Esophagus muscularis mucosa (tissue), 3 donors: ENCODE data around the gene PRR7.

Source experiments
- CTCF ChIP-seq, 3 experiments: fragments of 200-600 bp in 2 of 3; fragments of 450-650 bp in 1 of 3; sonication (generic) in 2 of 3; IDR thresholded peaks; one replicate each; pipeline ENCODE4 v1.5.1; 2017 to 2019; ENCODE audit warnings: antibody characterized with exemption in 3 of 3, mild to moderate bottlenecking in 2 of 3, moderate library complexity in 1 of 3
- POLR2A ChIP-seq: fragments of 450-650 bp; IDR thresholded peaks from one replicate; pipeline ENCODE4 v1.6.1; 2017; ENCODE audit warnings: antibody characterized with exemption, moderate library complexity, mild to moderate bottlenecking, low read depth

- no peak for TF ChIP-seq POLR2A
- TF ChIP-seq CTCF (IDR thresholded peaks at IDR 0.05), result no peak
These were observed 37.4 kb upstream of the PRR7 start, which contains the start of gene F12 for GRCh38 chr5:177409043-177409801.
